NCI-H1105 treated with DMSO at 0.1 percent for 48 hours (cell line): Measurements from ENCODE around the gene CRACDL.

ENCODE experiments used
- DNase-seq: peaks from one replicate; lab custom pipeline; 2025; lab: John Stamatoyannopoulos, UW

The CRACDL gene

DNA sequence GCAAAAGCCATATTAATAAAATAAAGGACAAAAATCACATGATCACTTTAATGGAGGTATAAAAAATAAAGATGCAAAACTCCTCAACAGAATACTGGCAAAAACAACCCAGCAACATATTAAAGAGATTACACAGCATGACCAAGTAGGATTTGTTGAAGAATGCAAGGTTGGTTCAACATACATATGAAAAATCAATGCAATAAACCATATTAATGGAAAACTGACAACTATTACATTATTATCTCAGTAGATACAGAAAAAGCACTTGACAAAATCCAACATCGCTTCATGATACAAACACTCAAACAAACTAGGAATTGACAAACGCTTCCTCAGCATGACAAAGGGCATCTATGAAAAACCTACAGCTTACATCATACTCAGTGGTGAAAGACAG, 76.7 kb downstream of the CRACDL start:
- no peak for DNase-seq

- no peak for DNase-seq
Observed at GRCh38 chr2:98857001-98857400, 79.0 kb downstream of the CRACDL start.

- no peak for DNase-seq
Observed at GRCh38 chr2:98854682-98855081, 81.3 kb downstream of the CRACDL start.

DNA sequence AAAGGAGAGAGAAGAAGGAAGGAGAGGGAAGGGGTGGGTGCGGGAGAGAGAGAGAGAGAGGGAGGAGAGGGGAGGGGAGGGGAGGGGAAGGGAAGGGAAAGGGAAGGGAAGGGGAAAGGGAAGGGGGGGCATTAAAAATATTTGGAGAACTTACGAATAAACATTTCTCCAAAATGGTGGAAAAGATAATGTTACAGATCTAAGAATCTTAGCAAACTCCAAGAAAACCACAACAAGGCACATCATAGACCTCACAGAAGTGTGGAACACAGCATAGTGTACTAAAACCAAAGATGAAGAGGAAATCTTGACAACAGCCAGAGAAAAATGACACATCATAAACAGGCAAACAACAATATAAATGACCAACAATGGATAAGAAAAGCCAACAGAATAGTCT, 83.1 kb downstream of the CRACDL start:
- DNase-seq = no peak

GRCh38 chr2:98850074-98850473, 86.0 kb downstream of the CRACDL start:
- no peak for DNase-seq

- DNase-seq = no peak
Observed at GRCh38 chr2:98849113-98849512, 86.9 kb downstream of the CRACDL start.

DNA sequence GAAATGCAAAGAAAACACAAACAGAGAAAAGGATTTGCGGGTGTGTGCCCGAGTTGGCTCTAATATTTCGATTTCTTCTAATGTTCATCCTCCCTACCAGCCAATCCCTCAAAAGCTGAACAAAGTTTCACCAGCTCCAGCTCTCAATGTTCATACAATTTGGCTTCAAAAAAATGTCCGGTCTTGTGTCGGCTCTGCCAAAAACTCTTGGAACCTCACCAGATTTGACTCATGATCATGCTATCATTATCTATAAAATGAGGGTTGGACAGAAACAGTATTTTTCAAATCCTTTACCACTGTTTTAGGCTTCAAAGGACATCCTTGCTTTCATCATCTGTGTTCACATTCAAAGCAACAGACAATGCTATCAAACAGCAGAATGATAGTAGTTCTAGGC, 88.2 kb downstream of the CRACDL start:
- no peak for DNase-seq

- DNase-seq = no peak
Observed at GRCh38 chr2:98846041-98846440, 90.0 kb downstream of the CRACDL start.

GRCh38 chr2:98842136-98842535, 93.9 kb downstream of the CRACDL start:
- DNase-seq = no peak

DNA sequence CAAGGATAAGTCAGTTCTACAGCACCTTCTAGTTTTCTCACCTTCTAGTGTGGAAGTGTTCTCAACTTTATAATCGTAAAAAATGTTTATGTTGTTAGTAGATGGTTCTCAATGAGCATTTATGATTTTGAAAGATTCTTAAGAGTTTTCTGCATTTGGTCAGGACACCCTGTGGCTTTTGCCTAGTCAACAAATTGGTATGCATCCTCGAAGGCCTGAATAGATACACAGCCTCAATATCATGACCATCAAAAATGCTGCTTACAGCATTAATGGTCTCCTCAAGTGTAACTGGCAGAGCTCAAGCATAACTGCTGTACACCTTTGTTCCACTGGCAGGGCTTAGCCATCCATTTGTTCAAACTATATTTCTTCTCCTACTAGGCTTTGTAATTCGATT, 96.7 kb downstream of the CRACDL start:
- DNase-seq = no peak

GRCh38 chr2:98835831-98836385, 100.1 kb downstream of the CRACDL start:
- no peak for DNase-seq

- DNase-seq = no peak
Observed at GRCh38 chr2:98833917-98834263, 102.1 kb downstream of the CRACDL start.

DNA sequence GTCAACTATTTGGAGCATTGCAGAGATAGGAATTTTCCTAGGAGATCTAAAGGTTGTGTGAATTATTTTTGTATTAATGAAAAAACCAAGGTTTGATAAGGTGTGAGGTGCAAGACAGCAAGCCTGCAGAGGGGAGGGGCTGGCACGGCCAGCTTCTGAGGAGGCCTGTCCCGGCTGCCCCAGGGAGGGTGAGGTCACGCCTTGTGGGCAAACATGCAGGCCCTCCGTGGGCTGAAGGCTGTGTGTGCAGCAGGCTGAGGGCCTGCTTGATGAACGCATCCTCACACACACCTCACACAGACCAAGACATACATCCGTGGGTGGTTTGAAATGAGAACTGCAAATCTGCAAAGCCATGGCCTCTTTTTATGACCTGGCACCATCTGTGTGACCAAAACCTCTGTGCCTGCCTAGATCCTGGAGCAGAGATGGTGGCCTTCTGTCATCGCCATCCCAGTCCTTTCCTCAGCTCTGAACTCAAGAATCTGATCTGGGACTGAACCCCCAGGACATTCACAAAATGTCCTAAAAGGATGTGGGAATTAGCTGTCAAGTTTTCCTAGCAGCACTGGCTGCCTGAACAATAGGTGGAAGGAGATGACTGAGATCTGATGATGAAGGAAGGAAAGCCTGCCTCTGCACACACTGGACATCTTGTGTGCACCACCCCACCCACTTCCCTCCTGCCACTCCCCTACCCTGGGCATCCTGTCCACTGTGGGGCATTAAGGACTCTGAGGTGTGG, 102.7 kb downstream of the CRACDL start:
- no peak for DNase-seq

- DNase-seq = no peak
Observed at GRCh38 chr2:98832172-98832571, 103.9 kb downstream of the CRACDL start.

DNA sequence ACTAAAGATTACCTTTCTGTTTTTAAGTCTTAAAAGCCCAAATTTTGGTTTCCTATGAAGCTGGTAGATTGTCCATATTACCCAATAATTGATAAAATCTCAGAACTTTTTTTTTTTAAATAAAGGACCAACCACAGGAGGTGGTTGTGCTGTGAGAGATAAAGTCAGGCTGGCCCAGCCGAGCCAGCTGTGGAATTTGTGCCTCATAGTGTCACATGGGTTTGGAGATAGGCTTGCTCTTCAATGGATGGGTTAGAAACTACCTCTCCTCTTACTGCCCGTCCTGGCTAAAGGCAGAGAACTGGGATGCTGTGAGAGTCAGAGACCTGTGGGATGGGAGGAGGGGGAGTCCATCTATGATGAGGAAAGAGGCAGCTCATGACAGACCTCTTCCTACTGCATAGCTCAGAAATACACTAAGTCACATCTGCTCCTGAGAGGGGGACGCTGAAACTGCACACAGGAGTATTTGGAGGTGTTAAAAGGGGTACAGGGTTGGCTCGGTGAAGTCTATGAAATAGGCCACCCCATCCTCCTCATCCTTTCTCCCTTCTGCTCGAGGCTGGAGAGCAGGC, 105.4 kb downstream of the CRACDL start:
- DNase-seq = no peak

- no peak for DNase-seq
Observed at GRCh38 chr2:98829581-98830270, 106.3 kb downstream of the CRACDL start.

DNA sequence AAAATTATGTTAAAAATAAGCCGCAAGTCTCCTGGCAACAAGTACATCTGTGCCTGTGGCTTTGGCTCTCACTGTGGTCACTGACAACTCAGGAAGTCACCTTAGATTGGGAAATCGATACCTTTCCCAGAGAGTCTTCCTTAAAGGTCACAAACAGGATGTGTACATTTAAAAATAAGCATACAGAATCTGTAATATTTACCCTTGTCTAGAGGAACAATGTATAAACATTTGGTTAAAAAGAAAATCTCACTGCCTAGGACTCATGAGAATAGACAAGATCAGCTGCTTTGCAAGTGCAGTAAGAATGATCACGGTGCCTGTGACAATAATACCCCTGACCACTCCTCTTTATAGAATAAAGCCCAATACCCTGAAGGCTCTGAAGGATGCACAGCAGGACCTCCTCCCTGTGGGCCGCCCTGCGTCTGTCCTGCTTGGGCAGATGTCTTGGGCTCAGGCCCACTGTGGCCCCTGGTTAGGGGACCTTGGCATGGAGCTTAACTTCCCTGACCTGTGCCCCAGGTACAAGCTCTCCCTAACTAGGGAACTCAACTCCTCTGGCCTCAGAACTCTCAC, 107.1 kb downstream of the CRACDL start:
- DNase-seq = no peak

GRCh38 chr2:98828369-98828744, 107.7 kb downstream of the CRACDL start:
- DNase-seq = no peak

DNA sequence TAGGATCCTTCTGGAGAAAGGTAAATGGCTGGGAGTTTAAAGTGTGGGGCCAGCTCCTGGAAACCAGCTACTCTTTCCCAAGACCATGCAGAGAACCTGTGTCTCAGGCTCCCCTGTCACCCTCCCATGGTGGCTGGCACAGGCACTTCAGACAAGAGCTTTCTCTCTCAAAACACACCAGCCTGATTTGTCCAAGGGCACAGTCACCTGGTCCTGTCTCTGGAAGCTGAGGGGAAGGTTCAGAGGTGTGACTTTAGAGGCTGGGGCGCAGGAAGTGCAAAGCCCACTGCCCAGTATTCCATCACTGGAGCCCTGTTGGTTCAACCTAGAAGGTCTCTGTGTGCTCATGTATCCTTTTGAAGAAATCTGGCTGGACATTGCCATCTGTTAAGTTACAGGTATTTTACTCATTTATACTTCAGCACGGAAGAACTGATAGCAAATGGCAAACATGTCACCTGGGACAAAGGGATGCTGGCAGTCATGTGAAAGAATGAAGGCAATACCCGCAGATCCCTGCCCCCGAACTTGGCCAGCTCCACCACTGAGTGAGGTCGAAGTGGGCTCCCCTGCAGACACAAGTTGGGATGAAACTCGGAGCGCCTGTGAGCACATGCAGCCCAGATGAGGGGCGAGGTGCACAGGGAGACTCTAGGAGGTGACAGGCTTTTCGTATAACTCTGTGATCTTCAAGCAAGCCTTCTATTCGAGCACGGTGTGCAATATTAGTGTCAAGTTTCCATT, 108.2 kb downstream of the CRACDL start:
- DNase-seq = no peak

GRCh38 chr2:98826856-98827255, 109.2 kb downstream of the CRACDL start:
- no peak for DNase-seq

- DNase-seq = no peak
Observed at GRCh38 chr2:98825858-98826257, 110.2 kb downstream of the CRACDL start.

GRCh38 chr2:98825404-98825803, 110.6 kb downstream of the CRACDL start:
- no peak for DNase-seq
